Measurements from ENCODE around the gene TMEM98.
"Not testable (repeated sequence)": the region's sequence is repeated elsewhere in the genome, so short reads cannot be mapped to it uniquely, and the experiment has no call there.

TMEM98 gene

DNA sequence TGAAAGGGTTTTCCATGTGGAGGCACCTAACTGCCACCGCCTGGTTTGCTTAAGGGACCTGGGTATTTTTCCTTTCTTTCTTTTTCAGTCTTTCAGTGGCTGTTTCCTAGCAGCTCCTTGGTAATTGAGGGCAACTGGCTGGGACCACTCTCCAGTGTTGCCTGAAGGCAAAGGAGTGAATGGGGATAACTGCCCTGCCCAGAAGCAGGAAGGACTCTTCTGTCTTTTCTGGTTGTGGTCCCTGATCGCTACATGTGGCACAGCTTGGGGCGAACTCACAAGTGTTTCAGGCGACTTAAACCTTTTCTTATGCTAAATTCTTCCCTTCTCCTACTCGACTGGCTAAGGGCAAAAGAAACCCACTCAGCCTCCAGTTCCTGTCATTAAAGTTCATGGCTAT, 10.1 kb upstream of the TMEM98 start:
- Histone ChIP-seq H3K4me1 (ENCODE audit: control insufficient read depth, insufficient read depth, low read length) (no peaks in the 10 kb centered on the region), H3K36me3 (ENCODE audit: control insufficient read depth, insufficient read depth, low read length) (no peaks in the 10 kb centered on the region), H3K27me3 (ENCODE audit: control insufficient read depth, insufficient read depth, low read length) (no peaks in the 10 kb centered on the region), H3K9ac (ENCODE audit: low read length) (no peak overlapping the region), H3K27ac (ENCODE audit: low read depth, low read length) (no peak overlapping the region), H3K4me3 (ENCODE audit: low read length) (no peak overlapping the region)

DNA sequence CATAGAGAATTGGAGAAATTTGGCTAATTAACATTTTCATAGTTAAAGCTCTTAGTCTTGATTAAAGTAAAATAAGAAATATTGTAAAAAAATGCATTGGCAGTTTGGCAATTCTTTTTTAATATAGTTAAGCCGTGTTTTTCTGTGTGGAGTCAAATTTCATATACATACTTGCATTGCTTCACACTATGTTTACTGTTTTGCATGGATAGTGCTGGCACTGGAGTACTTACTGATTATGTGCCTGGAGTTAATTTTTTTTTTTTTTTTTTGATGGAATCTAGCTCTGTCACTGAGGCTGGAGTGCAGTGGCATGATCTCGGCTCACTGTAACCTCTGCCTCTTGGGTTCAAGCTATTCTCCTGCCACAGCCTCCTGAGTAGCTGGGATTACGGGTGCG, 8.1 kb upstream of the TMEM98 start:
- not testable (repeated sequence) for H3K27me3 ChIP-seq (ENCODE audit: control insufficient read depth, insufficient read depth, low read length); H3K27ac ChIP-seq (ENCODE audit: low read depth, low read length); H3K4me1 ChIP-seq (ENCODE audit: control insufficient read depth, insufficient read depth, low read length); H3K4me3 ChIP-seq (ENCODE audit: low read length); H3K9ac ChIP-seq (ENCODE audit: low read length); H3K36me3 ChIP-seq (ENCODE audit: control insufficient read depth, insufficient read depth, low read length)

DNA sequence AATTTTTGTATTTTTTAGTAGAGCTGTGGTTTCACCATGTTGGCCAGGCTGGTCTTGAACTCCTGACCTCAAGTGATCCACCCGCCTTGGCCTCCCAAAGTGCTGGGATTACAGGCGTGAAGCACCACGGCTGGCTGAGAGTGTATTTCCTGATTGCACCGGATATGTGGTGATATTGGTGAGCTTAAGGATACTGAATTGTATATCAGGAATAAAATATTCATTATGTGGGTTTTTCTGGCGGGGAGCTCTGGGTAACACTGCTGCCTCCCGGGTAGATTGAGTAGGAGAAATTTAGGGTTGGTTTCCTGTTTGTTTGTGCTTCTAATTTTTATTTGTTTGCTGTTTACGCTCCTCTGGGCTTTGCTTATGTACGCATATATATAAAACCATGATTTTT, 7.7 kb upstream of the TMEM98 start:
- no peaks in the 10 kb centered on the region for H3K36me3 ChIP-seq (ENCODE audit: control insufficient read depth, insufficient read depth, low read length)
- no peak overlapping the region for H3K9ac ChIP-seq (ENCODE audit: low read length)
- no peak overlapping the region for H3K4me3 ChIP-seq (ENCODE audit: low read length)
- H3K4me1 ChIP-seq (ENCODE audit: control insufficient read depth, insufficient read depth, low read length) = no peaks in the 10 kb centered on the region
- H3K27ac ChIP-seq (ENCODE audit: low read depth, low read length) = no peak overlapping the region
- no peaks in the 10 kb centered on the region for H3K27me3 ChIP-seq (ENCODE audit: control insufficient read depth, insufficient read depth, low read length)

DNA sequence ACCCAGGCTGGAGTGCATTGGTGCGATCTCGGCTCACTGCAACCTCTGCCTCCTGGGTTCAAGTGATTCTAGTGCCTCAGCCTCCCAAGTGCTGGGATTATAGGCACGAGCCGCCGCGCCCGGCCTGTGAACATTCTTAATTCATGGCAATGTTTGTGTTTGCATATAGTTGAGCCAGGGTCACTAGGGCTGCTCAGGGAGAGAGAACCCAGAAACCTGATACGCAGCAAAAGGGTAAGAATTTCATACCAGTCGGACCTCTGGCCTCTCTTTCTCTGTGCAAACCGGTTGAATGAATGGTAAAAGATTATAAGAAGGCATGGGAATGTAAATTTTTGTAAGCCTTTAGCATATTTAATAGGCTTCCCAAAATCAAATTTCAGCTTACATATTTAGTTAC, 6.9 kb upstream of the TMEM98 start:
- Histone ChIP-seq H3K27ac (ENCODE audit: low read depth, low read length) (no peak overlapping the region), H3K36me3 (ENCODE audit: control insufficient read depth, insufficient read depth, low read length) (no peaks in the 10 kb centered on the region), H3K4me1 (ENCODE audit: control insufficient read depth, insufficient read depth, low read length) (no peaks in the 10 kb centered on the region), H3K27me3 (ENCODE audit: control insufficient read depth, insufficient read depth, low read length) (no peaks in the 10 kb centered on the region), H3K4me3 (ENCODE audit: low read length) (no peak overlapping the region), H3K9ac (ENCODE audit: low read length) (no peak overlapping the region)

DNA sequence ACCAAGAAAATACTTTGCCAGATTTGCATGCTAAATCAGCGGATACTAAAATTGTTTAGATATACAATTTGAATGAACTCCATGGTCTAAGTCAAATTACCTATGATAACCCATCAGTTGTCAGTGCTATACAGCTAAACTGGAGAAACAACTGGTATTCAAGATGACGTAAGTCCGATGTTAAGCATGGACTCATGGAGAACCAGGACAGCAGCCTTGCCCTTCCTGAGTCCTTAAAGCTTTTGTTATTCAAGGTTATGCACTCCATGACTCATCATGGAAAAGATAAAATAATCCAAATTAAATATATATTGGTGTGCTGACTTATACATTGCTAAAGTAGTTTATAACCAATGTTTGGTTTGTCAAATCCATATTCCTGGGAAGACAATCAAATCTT, 4.0 kb upstream of the TMEM98 start:
- not testable (repeated sequence) for H3K9ac ChIP-seq (ENCODE audit: low read length); H3K27me3 ChIP-seq (ENCODE audit: control insufficient read depth, insufficient read depth, low read length); H3K4me1 ChIP-seq (ENCODE audit: control insufficient read depth, insufficient read depth, low read length); H3K27ac ChIP-seq (ENCODE audit: low read depth, low read length); H3K4me3 ChIP-seq (ENCODE audit: low read length); H3K36me3 ChIP-seq (ENCODE audit: control insufficient read depth, insufficient read depth, low read length)

DNA sequence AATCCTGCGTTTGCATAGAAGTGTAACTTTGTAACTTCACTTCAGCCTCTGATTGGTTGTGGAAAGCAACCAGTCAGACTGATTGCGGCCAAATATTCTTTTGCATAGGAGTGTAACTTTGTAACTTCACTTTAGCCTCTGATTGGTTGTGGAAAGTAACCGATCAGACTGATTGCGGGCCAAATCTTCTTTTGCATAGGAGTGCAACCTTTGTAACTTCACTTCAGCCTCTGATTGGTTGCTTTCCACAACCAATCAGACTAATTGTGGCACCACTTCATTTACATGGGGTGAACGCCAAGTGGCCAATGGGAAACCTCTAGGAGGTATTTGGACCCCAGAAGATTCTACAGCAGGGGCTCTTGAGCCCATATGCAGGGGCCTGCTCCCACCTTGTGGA, 1.8 kb upstream of the TMEM98 start:
- Histone ChIP-seq H3K4me3 (ENCODE audit: low read length) (no peak overlapping the region), H3K4me1 (ENCODE audit: control insufficient read depth, insufficient read depth, low read length) (no peaks in the 10 kb centered on the region), H3K27ac (ENCODE audit: low read depth, low read length) (no peak overlapping the region), H3K27me3 (ENCODE audit: control insufficient read depth, insufficient read depth, low read length) (no peaks in the 10 kb centered on the region), H3K9ac (ENCODE audit: low read length) (no peak overlapping the region), H3K36me3 (ENCODE audit: control insufficient read depth, insufficient read depth, low read length) (no peaks in the 10 kb centered on the region)

DNA sequence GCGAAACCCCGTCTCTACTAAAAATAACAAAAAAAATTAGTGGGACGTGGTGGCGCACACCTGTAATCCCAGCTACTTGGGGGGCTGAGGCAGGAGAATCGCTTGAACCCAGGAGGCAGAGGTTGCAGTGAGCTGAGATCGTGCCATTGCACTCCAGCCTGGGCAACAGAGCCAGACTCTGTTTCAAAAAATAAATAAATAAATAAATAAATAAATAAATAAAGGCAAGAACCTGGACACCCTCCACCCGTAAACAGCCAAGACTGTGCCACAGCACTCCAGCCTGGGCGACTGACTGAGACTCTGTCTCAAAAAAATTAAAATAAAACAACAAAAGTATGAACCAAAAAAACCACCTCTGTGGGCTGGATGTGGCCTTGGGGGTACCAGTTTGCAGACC, 1.2 kb upstream of the TMEM98 start:
- H3K36me3 ChIP-seq (ENCODE audit: control insufficient read depth, insufficient read depth, low read length) = not testable (repeated sequence)

DNA sequence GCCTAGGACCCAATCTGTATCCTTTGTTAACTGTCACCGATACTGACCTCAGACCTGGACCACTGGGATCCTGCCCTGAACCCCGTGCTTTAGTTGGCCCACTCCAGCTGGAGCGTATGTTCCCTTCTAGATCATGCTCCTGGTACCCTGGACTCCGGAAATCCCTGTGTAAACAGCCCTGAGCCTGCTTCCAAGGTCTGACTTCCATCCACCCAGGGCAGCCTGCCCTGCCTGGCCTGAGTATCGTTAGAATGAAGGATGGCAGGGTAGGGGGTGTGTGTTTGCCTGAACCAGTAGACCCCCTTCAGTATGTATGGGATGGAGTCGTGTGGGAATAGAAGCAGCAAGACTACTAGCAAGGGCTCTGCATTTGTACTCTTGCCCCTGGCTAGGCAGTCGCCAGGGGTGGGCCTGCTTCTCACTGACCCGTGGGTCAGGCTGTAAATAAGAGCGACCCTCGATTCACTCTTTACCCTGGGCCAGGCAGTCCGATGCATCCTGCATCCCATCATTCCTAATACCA, 691 bp upstream of the TMEM98 start:
- Histone ChIP-seq H3K27me3 (ENCODE audit: control insufficient read depth, insufficient read depth, low read length) (no peaks in the 10 kb centered on the region), H3K27ac (ENCODE audit: low read depth, low read length) (no peak overlapping the region), H3K4me1 (ENCODE audit: control insufficient read depth, insufficient read depth, low read length) (no peaks in the 10 kb centered on the region), H3K36me3 (ENCODE audit: control insufficient read depth, insufficient read depth, low read length) (no peaks in the 10 kb centered on the region), H3K4me3 (ENCODE audit: low read length) (peak overlapping the region; percentile 69), H3K9ac (ENCODE audit: low read length) (peak overlapping the region; percentile 6)

More for the DNA sequence above, 1.2 kb upstream of the TMEM98 start:
- not testable (repeated sequence) for H3K4me1 ChIP-seq (ENCODE audit: control insufficient read depth, insufficient read depth, low read length); H3K9ac ChIP-seq (ENCODE audit: low read length); H3K4me3 ChIP-seq (ENCODE audit: low read length); H3K27ac ChIP-seq (ENCODE audit: low read depth, low read length); H3K27me3 ChIP-seq (ENCODE audit: control insufficient read depth, insufficient read depth, low read length)

DNA sequence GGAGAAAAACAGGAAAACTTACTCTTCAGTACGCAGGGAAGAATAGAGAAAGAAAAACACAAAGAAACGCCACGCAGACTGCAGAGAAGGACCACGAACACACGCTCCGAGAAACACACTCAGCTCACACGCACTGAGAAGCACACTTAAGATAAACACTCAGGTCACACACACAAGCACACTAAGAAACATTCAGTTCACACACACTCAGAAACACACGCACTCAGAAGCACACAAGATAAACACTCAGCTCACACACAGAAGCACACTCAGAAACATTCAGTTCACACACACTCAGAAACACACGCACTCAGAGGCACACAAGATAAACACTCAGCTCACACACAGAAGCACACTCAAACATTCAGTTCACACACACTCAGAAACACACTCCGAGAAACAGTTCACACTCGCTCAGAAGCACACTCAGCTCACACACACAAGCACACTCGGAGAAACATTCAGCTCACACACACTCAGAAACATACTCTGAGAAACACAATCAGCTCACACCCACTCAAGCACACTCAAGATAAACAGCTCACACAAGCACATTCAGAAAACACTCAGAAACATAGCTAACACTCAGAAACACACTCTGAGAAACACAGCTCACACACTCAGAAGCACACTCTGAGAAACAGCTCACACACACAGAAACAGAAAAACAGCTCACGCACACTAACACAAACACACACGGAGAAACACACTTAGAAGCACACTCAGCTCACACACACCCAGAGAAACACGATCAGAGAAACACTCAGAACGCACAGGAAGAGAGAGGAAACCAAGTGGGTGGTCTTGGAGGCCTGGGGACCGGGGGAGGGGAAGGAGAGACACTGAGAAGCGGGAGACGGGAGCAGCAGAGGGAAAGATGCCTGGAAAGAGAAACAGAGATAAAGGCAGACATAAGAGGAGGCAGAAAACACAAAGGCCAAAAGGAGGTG, 908 bp downstream of the TMEM98 start:
- Histone ChIP-seq H3K36me3 (ENCODE audit: control insufficient read depth, insufficient read depth, low read length) (no peaks in the 10 kb centered on the region), H3K27ac (ENCODE audit: low read depth, low read length) (peak overlapping the region; percentile 41), H3K9ac (ENCODE audit: low read length) (peak overlapping the region; percentile 10), H3K4me3 (ENCODE audit: low read length) (peak overlapping the region; percentile 69), H3K27me3 (ENCODE audit: control insufficient read depth, insufficient read depth, low read length) (no peaks in the 10 kb centered on the region), H3K4me1 (ENCODE audit: control insufficient read depth, insufficient read depth, low read length) (no peaks in the 10 kb centered on the region)

DNA sequence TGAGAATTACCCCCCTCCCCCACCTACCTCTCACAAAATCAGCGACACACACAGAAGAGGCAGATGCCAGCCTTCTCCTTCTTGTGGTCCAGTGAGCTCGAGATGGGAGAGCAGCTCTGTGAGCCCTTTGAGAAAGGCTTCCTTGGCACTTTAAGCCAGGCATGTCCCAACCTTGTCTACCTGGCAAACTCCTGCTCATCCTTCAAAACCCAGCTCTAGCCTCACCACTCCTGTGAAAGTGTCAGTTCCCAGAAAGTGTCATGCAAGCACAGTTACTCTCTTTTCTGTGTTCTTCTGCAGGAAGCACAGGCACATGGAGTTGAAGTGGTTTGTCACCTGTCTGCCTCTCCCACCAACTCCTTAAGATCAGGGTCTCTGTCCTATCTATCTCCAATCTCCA, 1.6 kb downstream of the TMEM98 start:
- H3K4me3 ChIP-seq (ENCODE audit: low read length) = peak overlapping the region; percentile 69
- no peak overlapping the region for H3K27ac ChIP-seq (ENCODE audit: low read depth, low read length)
- H3K36me3 ChIP-seq (ENCODE audit: control insufficient read depth, insufficient read depth, low read length) = no peaks in the 10 kb centered on the region
- no peaks in the 10 kb centered on the region for H3K4me1 ChIP-seq (ENCODE audit: control insufficient read depth, insufficient read depth, low read length)
- no peak overlapping the region for H3K9ac ChIP-seq (ENCODE audit: low read length)
- H3K27me3 ChIP-seq (ENCODE audit: control insufficient read depth, insufficient read depth, low read length) = no peaks in the 10 kb centered on the region

DNA sequence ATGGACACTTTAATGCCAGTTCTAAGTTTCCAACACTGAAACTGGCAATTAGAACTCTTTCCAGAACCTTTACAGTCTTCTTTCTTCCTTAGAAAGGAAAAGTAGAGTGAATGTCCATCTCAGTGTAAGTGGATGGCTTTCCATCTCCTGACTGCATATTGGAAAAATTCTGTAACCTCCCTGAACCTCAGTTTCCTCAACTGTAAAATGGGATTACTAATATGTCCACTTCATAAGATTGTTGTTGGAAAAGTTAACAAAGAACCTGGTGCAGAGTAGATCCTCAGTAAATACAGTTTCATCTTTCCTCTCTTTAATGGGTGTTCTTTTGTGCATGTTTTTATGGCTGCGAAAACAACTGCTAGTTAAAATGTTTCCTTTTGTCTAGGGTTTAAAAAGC, 2.6 kb downstream of the TMEM98 start:
- H3K27me3 ChIP-seq (ENCODE audit: control insufficient read depth, insufficient read depth, low read length) = no peaks in the 10 kb centered on the region
- no peak overlapping the region for H3K9ac ChIP-seq (ENCODE audit: low read length)
- no peak overlapping the region for H3K27ac ChIP-seq (ENCODE audit: low read depth, low read length)
- H3K36me3 ChIP-seq (ENCODE audit: control insufficient read depth, insufficient read depth, low read length) = no peaks in the 10 kb centered on the region
- H3K4me1 ChIP-seq (ENCODE audit: control insufficient read depth, insufficient read depth, low read length) = no peaks in the 10 kb centered on the region
- no peak overlapping the region for H3K4me3 ChIP-seq (ENCODE audit: low read length)

DNA sequence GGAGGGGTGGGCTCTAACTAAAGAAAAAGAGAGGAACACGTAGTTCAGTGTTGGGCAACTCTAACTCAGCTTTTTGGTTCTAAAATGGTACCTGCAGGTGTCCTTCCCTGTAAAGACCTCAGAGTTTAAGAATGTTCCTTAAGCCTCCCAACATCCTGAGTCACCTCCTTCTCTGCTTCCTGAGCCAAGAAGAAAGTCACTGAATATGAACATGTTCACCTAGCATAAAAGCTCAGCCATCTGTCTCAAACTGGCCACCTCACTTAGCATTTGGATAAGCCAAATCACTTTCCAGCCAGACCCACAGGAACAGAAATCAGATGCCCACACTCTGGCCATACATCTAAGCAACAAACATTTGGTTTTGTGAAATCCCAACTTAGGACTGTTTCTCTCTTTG, 3.7 kb downstream of the TMEM98 start:
- Histone ChIP-seq H3K4me1 (ENCODE audit: control insufficient read depth, insufficient read depth, low read length) (no peaks in the 10 kb centered on the region), H3K36me3 (ENCODE audit: control insufficient read depth, insufficient read depth, low read length) (peaks cover under 1% of the 10 kb centered on the region), H3K27me3 (ENCODE audit: control insufficient read depth, insufficient read depth, low read length) (no peaks in the 10 kb centered on the region), H3K9ac (ENCODE audit: low read length) (no peak overlapping the region), H3K4me3 (ENCODE audit: low read length) (no peak overlapping the region), H3K27ac (ENCODE audit: low read depth, low read length) (no peak overlapping the region)

DNA sequence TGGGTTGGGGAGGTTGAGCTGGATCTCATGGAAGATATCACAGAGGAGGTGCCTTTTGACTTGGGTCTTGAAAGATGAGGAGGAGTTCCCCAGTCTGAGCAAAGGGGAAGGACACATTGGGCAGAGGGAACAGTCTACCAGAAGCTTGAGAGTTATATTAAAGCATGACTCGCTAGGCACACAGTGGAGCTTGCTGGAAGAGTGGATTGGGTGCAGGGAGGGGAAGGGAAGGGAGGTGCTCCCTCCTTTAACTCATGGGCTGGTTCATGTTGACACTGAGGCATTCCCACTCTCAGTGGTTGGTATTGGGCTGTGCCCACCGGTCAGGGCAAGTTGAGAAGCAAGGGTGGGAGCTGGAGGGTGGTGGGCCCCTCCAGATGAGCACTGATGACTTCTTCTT, 5.9 kb downstream of the TMEM98 start:
- H3K36me3 ChIP-seq (ENCODE audit: control insufficient read depth, insufficient read depth, low read length) = peaks cover 2% of the 10 kb centered on the region
- H3K27ac ChIP-seq (ENCODE audit: low read depth, low read length) = no peak overlapping the region
- H3K9ac ChIP-seq (ENCODE audit: low read length) = no peak overlapping the region
- H3K4me3 ChIP-seq (ENCODE audit: low read length) = no peak overlapping the region
- H3K27me3 ChIP-seq (ENCODE audit: control insufficient read depth, insufficient read depth, low read length) = no peaks in the 10 kb centered on the region
- no peaks in the 10 kb centered on the region for H3K4me1 ChIP-seq (ENCODE audit: control insufficient read depth, insufficient read depth, low read length)
